GM19099 (cell line): Measurements from ENCODE around the gene TGM1.

Source experiments
- POLR2A ChIP-seq: IDR thresholded peaks from 3 replicates; pipeline ENCODE4 v1.6.1; 2011; ENCODE audit warnings: low read depth; ENCODE audit not compliant: insufficient read length; ENCODE audit errors: extremely low read depth

Gene TGM1

DNA sequence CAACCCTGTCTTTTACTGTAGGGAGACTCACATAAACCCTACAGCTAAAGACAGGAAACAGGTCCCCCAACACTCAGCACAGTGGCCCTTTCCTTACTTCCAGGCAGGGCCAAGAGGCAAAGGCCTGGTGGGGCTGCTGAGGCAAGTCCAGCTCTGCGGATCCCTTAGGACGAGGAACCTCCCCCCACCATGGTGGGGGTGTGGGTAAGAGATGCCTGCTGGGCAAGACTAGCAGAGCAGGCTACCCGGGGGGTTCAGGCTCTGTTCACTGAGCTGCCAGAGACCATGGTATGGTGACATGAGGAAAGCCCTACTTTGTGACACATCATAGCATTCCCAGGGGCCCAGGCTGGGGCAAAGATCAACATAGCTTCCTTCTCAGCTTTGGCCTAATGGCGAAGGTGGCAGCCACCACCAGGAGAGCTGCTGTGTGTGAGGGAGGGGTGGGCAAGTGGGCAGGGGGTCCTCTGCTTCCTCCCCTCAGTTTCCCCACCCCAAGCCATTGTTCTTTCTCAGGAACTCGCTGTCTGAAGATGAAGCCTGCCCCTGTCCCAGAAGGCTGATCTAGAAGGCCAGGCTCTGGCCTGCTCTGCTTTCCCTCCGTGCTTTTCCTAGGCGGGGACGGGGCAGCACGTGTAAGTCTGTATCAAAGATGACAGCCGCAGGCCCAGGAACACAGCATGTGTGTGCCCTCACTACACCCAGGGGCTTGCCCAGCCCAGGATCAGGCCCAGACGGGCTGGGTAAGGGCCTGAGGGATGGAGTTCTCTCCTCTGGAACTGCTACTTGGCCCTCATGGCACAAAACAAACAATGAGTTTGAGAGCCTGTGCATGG is 10.5 kb downstream of the TGM1 start:
- TF ChIP-seq POLR2A, result no peak

- TF ChIP-seq POLR2A, result no peak
These were observed 11.1 kb downstream of the TGM1 start for GRCh38 chr14:24251880-24252288.

- no peak for TF ChIP-seq POLR2A
These were observed 12.6 kb downstream of the TGM1 start for GRCh38 chr14:24250354-24250753.

DNA sequence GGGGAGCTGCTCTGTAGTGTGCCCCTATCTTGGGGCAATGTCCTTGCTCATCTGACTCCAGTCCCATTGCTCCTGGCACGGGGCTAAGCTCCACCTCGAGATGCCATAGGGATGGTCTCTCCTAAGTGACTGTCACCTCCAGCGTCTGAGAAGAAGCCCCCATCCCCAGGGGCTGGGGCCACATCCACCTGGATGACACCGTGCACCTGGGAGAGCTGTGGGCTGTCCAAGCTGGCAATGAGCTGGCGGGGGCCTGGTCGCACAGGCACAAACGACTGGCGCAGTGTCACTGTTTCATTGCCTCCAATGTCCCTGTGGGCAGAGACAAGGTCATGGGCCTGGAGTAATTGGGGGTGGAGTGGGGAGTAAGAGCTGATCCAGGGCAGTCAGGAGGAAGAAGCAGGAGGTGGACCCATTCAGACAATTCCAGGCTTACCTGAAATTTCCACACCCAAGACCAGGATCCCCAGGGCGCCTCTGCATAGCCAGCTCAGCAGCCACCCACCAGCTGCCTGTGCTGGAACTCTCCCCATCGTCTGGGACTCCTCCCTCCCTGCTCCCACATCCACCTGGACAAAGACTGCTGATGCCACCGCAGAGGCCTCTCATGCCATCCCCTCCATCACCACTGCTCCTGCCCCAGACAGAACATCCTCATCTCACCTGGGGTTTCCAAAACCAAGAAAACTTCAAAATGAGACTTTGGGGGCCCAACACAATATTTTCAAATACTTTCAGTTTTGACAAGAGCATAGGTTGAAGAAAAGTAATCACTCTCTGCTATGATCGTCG is 13.6 kb downstream of the TGM1 start:
- no peak for TF ChIP-seq POLR2A

- no peak for TF ChIP-seq POLR2A
These were observed 15.6 kb downstream of the TGM1 start for GRCh38 chr14:24247422-24247821.

DNA sequence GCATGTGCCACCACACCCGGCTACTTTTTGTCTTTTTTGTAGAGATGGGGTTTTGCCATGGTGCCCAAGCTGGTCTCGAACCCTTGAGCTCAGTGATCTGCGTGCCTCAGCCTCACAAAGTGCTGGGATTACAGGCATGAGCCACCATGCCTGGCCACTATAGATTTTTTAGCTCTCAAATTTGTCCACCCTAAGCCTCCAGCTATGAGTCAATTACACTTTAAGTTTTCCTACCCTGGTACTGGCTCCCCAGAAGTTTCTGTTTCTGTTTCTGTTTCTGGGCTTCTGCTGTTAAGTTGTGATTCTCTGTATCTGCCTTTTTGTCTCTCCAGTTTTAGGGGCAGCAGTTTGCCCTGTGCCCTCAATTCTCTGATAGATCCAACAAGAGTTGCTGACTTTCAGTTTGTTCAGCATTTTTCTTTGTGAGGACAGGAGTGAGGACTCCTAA is 16.2 kb downstream of the TGM1 start:
- TF ChIP-seq POLR2A, result no peak

DNA sequence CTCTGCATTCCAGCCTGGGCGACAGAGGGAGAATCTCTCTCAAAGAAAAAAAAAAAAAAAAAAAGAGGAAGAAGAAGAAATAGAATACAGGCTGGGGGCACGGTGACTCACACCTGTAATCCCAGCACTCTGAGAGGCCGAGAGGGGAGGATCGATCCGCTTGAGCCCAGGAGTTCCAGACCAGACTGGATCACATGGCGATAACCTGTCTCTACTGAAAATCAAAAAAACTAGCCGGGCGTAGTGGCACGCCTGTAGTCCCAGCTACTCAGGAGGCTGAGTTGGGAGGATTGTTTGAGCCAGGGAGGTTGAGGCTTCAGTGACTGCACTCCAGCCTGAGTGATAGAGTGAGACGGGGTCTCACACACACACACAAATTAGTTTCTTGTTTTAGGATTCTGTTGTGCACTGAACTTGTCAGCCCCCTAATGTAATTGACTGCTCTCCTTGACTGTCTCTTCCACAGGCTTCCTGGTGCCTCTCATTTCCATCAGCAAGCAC is 19.6 kb downstream of the TGM1 start:
- no peak for TF ChIP-seq POLR2A

DNA sequence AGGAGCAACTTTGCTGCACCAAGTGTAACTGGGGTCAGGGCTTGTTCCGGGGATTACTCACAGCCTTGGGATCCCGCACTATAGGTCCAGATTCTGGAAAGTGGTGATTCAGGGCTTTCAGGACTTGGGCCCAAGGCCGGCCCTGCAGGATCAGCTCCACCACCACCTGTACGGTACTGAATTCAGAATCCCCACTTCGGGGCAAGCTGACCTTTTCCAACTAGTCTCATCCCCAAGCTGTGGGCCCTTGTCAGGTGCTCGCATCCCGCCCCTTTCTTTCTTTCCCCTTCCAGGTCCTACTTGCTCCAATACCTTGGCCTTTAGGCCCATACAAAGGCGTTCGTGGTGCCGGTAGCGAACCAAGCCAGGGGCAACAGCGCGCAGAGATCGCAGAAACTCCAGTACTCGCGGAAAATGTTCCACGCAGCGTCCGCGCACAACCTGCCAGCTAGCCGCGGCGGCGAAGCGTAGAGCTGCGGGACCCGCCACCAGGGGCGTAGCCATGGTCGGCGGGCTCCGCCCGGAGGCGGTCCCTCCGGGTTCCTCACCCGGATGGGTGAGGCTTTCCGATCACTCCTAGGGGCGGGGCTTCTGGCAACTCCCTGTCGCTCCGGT is 21.0 kb downstream of the TGM1 start:
- TF ChIP-seq POLR2A, result no peak

DNA sequence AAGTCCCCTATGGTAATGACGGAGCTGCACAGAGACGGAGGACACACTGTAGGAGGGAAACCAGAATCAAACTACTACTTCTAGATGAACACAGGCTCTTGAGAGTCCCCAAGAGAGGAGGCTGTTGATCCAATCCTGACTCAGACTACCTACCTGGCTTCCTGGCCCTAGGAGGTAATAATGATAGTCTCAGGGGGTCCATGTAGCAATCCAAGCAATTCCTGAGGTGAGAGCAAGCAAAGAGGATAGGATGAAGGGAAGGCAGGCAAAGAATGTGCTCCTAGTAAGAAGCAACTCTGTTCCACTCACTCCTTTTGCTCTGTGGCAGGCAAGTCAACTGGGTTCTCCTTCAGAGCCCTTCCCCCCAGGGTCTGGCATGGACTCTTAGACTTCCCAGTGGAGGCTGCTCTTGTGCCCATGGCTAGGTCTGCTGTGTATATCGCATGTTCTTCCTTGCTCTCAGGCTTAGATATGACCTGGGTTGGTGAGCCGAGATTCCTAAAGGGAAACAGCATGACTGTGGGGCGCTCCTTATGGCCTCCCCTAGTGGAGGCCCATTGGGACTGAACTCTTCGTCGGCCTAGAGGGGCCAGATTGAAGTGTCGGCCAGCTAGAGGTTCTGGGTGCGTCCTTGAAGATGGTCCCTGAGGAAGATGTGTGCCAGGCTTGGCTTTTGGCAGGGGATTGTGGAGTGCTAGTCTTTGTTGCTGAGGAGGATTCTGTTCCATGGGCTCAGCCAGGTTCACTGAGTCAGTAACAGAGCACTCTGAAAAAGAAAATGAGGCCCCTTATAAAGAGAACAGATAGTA is 22.7 kb downstream of the TGM1 start:
- TF ChIP-seq POLR2A, result no peak

- no peak for TF ChIP-seq POLR2A
These were observed 24.4 kb downstream of the TGM1 start for GRCh38 chr14:24238527-24239037.

GRCh38 chr14:24238123-24238522 is 24.9 kb downstream of the TGM1 start:
- no peak for TF ChIP-seq POLR2A

- TF ChIP-seq POLR2A, result no peak
These were observed 25.5 kb downstream of the TGM1 start for GRCh38 chr14:24237463-24237955.

DNA sequence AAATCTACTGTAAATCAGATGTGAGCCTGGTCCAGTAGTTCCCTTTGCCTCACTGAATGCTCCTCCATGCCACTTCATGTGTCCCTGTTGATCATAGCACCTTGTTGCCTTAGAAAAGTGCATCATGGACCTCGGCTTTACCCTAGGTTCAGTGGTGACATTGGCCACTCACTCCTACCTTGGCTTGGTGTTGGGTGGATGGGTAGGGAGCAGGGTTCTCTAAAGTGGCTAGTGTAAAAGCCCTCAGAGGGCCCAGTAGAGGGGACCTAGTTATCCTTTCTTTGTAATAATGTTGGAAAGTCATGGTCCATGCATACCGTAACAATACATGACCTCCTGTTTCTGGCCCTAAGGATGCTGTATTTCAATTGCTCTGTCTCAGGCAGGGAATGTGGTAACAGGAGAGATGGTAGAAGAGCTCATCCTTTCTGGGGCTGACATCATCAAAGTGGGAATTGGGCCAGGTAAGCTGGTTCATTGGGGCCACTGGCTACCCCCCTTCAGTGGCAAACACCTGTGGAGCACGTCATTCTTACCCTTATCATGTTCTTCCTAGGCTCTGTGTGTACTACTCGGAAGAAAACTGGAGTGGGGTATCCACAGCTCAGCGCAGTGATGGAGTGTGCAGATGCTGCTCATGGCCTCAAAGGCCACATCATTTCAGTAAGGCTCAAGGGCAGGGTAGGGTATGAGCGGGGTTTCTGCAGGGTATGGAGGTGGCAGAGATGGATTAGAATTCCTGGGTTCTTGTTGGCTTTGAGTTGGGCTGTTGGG is 26.1 kb downstream of the TGM1 start:
- no peak for TF ChIP-seq POLR2A
